Measurements from ENCODE around the gene TOM1L2.

- TF ChIP-seq CREB1 (IDR thresholded peaks at IDR 0.05; ENCODE audit: low read depth) (no peak), REST (IDR thresholded peaks at IDR 0.05; ENCODE audit: low read depth) (no peak), CEBPB (IDR thresholded peaks at IDR 0.05) (no peak), RAD21 (IDR thresholded peaks at IDR 0.05; ENCODE audit: low read depth) (no peak), MAX (IDR thresholded peaks at IDR 0.05) (no peak)
These were observed 50.1 kb downstream of the TOM1L2 start for GRCh38 chr17:17922070-17922614.

Measured in Ishikawa (cell line).